Gastrocnemius medialis (tissue), 4 donors: ENCODE data around the gene HOXA5. TPM values are rescaled to one million over a fixed set of nuclear protein-coding genes. Genes with fewer than 3 reads are reported as not detected.
A peak's percentile ranks its signal among the peaks of the same experiment; 100 is the strongest.

Experiments used
- ATAC-seq, 2 donors: fragments of 150-250 bp; one replicate each; pipeline ENCODE4 v1.9.1; 2016
- DNase-seq, 2 donors: peaks; one replicate each; pipeline ENCODE4 v3.0.0-alpha.2; 2019
- H3K27ac ChIP-seq, 4 donors: fragments of 200-600 bp; sonication (generic); 1 replicate in 1 of 4; 2 replicates in 3 of 4; pipeline ENCODE4 v1.5.1; 2016 to 2018; ENCODE audit warnings: mild to moderate bottlenecking in 2 of 4, moderate library complexity in 1 of 4
- H3K27me3 ChIP-seq, 3 donors: fragments of 200-600 bp; sonication (generic) in 2 of 3; 1 replicate in 1 of 3; 2 replicates in 2 of 3; pipeline versions ENCODE4 v1.5.1 to v1.6.0; 2016 to 2019; ENCODE audit warnings: mild to moderate bottlenecking in 1 of 3, moderate library complexity in 1 of 3
- H3K36me3 ChIP-seq, 2 donors: fragments of 200-600 bp; sonication (generic) in 1 of 2; one replicate each; pipeline ENCODE4 v1.5.1; 2017 to 2018
- H3K4me1 ChIP-seq, 2 donors: fragments of 200-600 bp; sonication (generic) in 1 of 2; one replicate each; pipeline ENCODE4 v1.5.1; 2016 to 2017; ENCODE audit warnings: mild to moderate bottlenecking in 2 of 2
- H3K4me3 ChIP-seq, 4 donors: fragments of 200-600 bp; sonication (generic) in 3 of 4; 1 replicate in 1 of 4; 2 replicates in 3 of 4; pipeline ENCODE4 v1.5.1; 2016 to 2019; ENCODE audit warnings: mild to moderate bottlenecking in 2 of 4
- H3K9me3 ChIP-seq, 3 donors: fragments of 200-600 bp; sonication (generic) in 2 of 3; 1 replicate in 1 of 3; 2 replicates in 2 of 3; pipeline ENCODE4 v1.5.1; 2016 to 2019
- POLR2A ChIP-seq, 2 donors: fragments of 450-650 bp; IDR thresholded peaks; one replicate each; pipeline ENCODE4 v1.6.1; 2017; ENCODE audit warnings: antibody characterized with exemption in 2 of 2, mild to moderate bottlenecking in 2 of 2, moderate library complexity in 2 of 2
- in situ Hi-C, 4 donors: fragments of 200-750 bp; cut with MboI; loops; one replicate each; pipeline versions ENCODE4 v1.15.0 to v1.8.0; 2017; ENCODE audit warnings: low sequenced_read_pairs in 4 of 4
- intact Hi-C: fragments of 100-400 bp; cut with DNase I; formaldehyde crosslinking; loops from one replicate; pipeline ENCODE4 v1.15.1; 2023; ENCODE audit warnings: low total_unique reads
- total RNA-seq, 4 donors: library from RNA; depleted of rRNA; stranded (reverse); fragments of >200 nt; gene quantifications; one replicate each; pipeline versions ENCODE4 v1.1.0 to v1.2.3, GENCODE V29; 2016
- TF ChIP-seq, protein P1 (sequence below), 5 experiments: fragments of 450-650 bp in 3 of 5; fragments of 200-600 bp in 2 of 5; sonication (generic) in 2 of 5; IDR thresholded peaks in 4 of 5; conservative IDR thresholded peaks in 1 of 5; 1 replicate in 4 of 5; 2 replicates in 1 of 5; pipeline ENCODE4 v1.5.1; 2016 to 2019; ENCODE audit warnings: antibody characterized with exemption in 5 of 5, mild to moderate bottlenecking in 3 of 5, moderate library complexity in 3 of 5

Gene HOXA5
- total RNA-seq, 4 donors from 2014 or later = 2.7 to 7.1 (median 7.0) TPM

DNA sequence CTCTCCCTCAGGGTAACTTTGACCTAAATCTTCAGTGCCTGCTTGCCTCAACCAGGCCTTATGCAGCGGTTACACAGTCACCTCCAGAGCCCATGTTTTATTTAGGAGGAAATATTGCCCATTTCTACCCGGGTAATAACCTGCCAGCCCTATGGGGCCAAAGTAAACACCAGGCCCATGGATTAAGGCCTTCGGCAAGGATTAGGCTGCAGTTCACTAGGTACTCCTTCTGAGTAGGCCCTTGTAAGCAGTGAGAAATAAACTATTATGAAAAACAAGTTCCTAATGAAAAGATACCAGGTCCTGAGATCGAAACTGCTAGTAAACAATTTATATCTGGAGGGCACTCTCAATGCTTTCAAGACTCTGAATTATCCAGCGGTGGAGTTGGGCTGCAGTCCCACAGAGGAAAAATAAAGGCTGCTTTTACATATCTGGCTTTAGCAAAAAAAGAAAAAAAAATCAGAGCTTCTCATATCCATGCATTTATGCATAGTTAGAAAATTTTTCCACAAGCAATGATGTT, 34.4 kb upstream of the HOXA5 start:
- in situ Hi-C loops = loop anchor here in 3 of 4 donors (10.0 to 25.0 kb wide), 5 partner anchors 909 to 1416 kb away; partner anchors contain the start of gene CREB5 (in 1 of the 3)
- intact Hi-C loops = loop anchor here (10.0 kb wide), 1 partner anchor 1503 kb away; no protein-coding TSS in a partner anchor
- H3K4me3 ChIP-seq = peak overlapping the region; percentile 47 to 56 (median 52)

DNA sequence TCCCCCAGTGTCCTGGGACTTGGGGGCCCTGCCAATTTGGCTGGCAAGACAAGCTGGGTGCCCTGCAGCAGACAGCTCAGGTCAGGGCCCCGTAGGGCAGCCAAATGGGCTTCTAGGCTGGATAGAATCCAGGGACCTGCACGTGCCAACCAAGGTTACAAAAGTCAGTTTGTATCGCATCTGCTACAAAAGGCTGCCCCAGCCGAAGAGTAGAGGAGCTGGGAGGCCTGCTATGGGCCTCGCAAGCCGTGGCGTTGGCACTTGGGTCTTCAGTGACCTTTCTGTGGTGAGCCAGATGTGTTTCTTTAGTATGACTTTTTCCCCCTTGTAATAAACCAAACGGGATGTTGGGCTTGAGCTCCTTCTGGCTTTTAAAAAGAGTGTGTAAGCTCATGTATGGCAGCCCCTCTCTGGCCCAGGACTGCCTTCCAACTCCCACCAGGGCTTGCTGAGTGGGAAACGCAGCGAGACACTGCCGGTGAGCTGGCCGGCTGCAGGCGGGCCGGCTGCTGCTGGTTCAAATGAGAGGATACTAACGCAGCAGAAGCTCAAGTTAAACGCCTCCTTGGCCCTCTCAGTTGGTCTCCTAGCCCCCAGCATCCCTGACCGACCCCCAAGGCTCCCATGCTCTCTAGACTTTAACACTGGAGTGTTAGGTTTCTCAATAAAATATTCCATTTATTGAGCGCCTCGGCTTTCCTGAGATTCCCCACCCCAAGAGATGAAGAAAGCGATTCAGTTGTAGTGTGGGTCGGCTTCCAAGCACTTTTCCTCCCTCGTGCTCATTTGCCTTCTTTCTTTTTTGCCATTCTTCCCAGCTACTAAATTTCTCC, 33.7 kb upstream of the HOXA5 start:
- in situ Hi-C loops = loop anchor here in 3 of 4 donors (10.0 to 25.0 kb wide), 5 partner anchors 910 to 1415 kb away; partner anchors contain the start of gene CREB5 (in 1 of the 3)
- Histone ChIP-seq H3K4me3 (peak overlapping the region; percentile 47 to 56 (median 52)), H3K36me3 (no peaks in the 10 kb centered on the region), H3K27me3 (no peaks in the 10 kb centered on the region), H3K4me1 (peaks cover 35 to 56% of the 10 kb centered on the region in 2 donors), H3K27ac (peak overlapping the region; percentile 90 to 99 (median 95)), H3K9me3 (no peaks in the 10 kb centered on the region)
- DNase-seq (peak; percentile 21 to 70), ATAC-seq (peak in 1 of 2 donors; percentile 1)
- intact Hi-C loops = loop anchor here (10.0 kb wide), 1 partner anchor 1502 kb away; no protein-coding TSS in a partner anchor
- TF ChIP-seq, protein P1, sequence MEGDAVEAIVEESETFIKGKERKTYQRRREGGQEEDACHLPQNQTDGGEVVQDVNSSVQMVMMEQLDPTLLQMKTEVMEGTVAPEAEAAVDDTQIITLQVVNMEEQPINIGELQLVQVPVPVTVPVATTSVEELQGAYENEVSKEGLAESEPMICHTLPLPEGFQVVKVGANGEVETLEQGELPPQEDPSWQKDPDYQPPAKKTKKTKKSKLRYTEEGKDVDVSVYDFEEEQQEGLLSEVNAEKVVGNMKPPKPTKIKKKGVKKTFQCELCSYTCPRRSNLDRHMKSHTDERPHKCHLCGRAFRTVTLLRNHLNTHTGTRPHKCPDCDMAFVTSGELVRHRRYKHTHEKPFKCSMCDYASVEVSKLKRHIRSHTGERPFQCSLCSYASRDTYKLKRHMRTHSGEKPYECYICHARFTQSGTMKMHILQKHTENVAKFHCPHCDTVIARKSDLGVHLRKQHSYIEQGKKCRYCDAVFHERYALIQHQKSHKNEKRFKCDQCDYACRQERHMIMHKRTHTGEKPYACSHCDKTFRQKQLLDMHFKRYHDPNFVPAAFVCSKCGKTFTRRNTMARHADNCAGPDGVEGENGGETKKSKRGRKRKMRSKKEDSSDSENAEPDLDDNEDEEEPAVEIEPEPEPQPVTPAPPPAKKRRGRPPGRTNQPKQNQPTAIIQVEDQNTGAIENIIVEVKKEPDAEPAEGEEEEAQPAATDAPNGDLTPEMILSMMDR (IDR thresholded peaks at IDR 0.05 in 4 of 5, conservative IDR thresholded peaks at IDR 0.05 in 1 of 5) = no peak
- TF ChIP-seq POLR2A (IDR thresholded peaks at IDR 0.05) = peak in 1 of 2 donors; percentile 53

More for the DNA sequence above, 34.4 kb upstream of the HOXA5 start:
- Histone ChIP-seq H3K9me3 (no peaks in the 10 kb centered on the region), H3K4me1 (peaks cover 42 to 63% of the 10 kb centered on the region in 2 donors), H3K27me3 (peaks cover 0 to 3% (median under 1%) of the 10 kb centered on the region in 3 donors), H3K36me3 (no peaks in the 10 kb centered on the region), H3K27ac (peak overlapping the region; percentile 90 to 99 (median 95))
- no peak for TF ChIP-seq POLR2A (IDR thresholded peaks at IDR 0.05)
- TF ChIP-seq, protein P1 (IDR thresholded peaks at IDR 0.05 in 4 of 5, conservative IDR thresholded peaks at IDR 0.05 in 1 of 5) = no peak
- DNase-seq = peak in 1 of 2 donors; percentile 11
- no peak for ATAC-seq

GRCh38 chr7:27176524-27176845, 33.0 kb upstream of the HOXA5 start:
- H3K9me3 ChIP-seq = no peaks in the 10 kb centered on the region
- in situ Hi-C loops = loop anchor here in 3 of 4 donors (10.0 to 25.0 kb wide), 5 partner anchors 911 to 1414 kb away; partner anchors contain the start of gene CREB5 (in 1 of the 3)
- TF ChIP-seq POLR2A (IDR thresholded peaks at IDR 0.05) = no peak
- TF ChIP-seq, protein P1 (IDR thresholded peaks at IDR 0.05 in 4 of 5, conservative IDR thresholded peaks at IDR 0.05 in 1 of 5) = no peak
- intact Hi-C loops = loop anchor here (10.0 kb wide), 1 partner anchor 1502 kb away; no protein-coding TSS in a partner anchor
- peaks cover 34 to 51% of the 10 kb centered on the region in 2 donors for H3K4me1 ChIP-seq
- DNase-seq (no peak), ATAC-seq (no peak)
- H3K27me3 ChIP-seq = no peaks in the 10 kb centered on the region
- no peaks in the 10 kb centered on the region for H3K36me3 ChIP-seq
- peak overlapping the region; percentile 39 to 84 (median 63) for H3K4me3 ChIP-seq
- peak overlapping the region; percentile 90 to 99 (median 95) for H3K27ac ChIP-seq

- intact Hi-C loops = loop anchor here (10.0 kb wide), 1 partner anchor 1501 kb away; no protein-coding TSS in a partner anchor
- in situ Hi-C loops = loop anchor here in 3 of 4 donors (10.0 to 25.0 kb wide), 5 partner anchors 911 to 1414 kb away; partner anchors contain the start of gene CREB5 (in 1 of the 3)
Observed at GRCh38 chr7:27175626-27176523, 32.4 kb upstream of the HOXA5 start.

More at GRCh38 chr7:27175626-27176523, 32.4 kb upstream of the HOXA5 start:
- no peaks in the 10 kb centered on the region for H3K36me3 ChIP-seq
- H3K4me3 ChIP-seq = peak overlapping the region; percentile 39 to 84 (median 63)
- DNase-seq = peak; percentile 4 to 53
- H3K27ac ChIP-seq = peak overlapping the region; percentile 90 to 99 (median 95)
- H3K4me1 ChIP-seq = peaks cover 33 to 56% of the 10 kb centered on the region in 2 donors
- no peaks in the 10 kb centered on the region for H3K9me3 ChIP-seq
- no peaks in the 10 kb centered on the region for H3K27me3 ChIP-seq
- no peak for ATAC-seq
- no peak for TF ChIP-seq POLR2A (IDR thresholded peaks at IDR 0.05)
- TF ChIP-seq, protein P1 (IDR thresholded peaks at IDR 0.05 in 4 of 5, conservative IDR thresholded peaks at IDR 0.05 in 1 of 5) = no peak
